Cerebellar nuclear complex (tissue), 1 donor: Measurements from ENCODE around the gene DOCK8.

Source experiments
- DNase-seq, 2 experiments: peaks; one replicate each; lab custom pipeline; 2025; lab: John Stamatoyannopoulos, UW

Gene DOCK8

GRCh38 chr9:268616-269015 lies 54.0 kb downstream of the DOCK8 start:
- no peak for DNase-seq

GRCh38 chr9:269081-269711 lies 54.5 kb downstream of the DOCK8 start:
- no peak for DNase-seq

GRCh38 chr9:270657-271237 lies 56.1 kb downstream of the DOCK8 start:
- no peak for DNase-seq

- DNase-seq = no peak
Measured at GRCh38 chr9:272251-273213, 57.9 kb downstream of the DOCK8 start.

GRCh38 chr9:274406-274805 lies 59.7 kb downstream of the DOCK8 start:
- no peak for DNase-seq

- no peak for DNase-seq
Measured at GRCh38 chr9:277601-278295, 63.1 kb downstream of the DOCK8 start.

- DNase-seq = no peak
Measured at GRCh38 chr9:278651-279050, 64.0 kb downstream of the DOCK8 start.

- no peak for DNase-seq
Measured at GRCh38 chr9:279674-280073, 65.0 kb downstream of the DOCK8 start.

GRCh38 chr9:281741-282645 lies 67.3 kb downstream of the DOCK8 start:
- DNase-seq = no peak

- DNase-seq = no peak
Measured at GRCh38 chr9:286071-286740, 71.5 kb downstream of the DOCK8 start.

GRCh38 chr9:289121-289520 lies 74.5 kb downstream of the DOCK8 start:
- DNase-seq = no peak

GRCh38 chr9:292915-293314 lies 78.2 kb downstream of the DOCK8 start:
- DNase-seq = no peak

GRCh38 chr9:295576-295975 lies 80.9 kb downstream of the DOCK8 start:
- no peak for DNase-seq

GRCh38 chr9:296411-296810 lies 81.7 kb downstream of the DOCK8 start:
- no peak for DNase-seq

GRCh38 chr9:297104-297972 lies 82.7 kb downstream of the DOCK8 start:
- no peak for DNase-seq

- DNase-seq = no peak
Measured at GRCh38 chr9:303502-303901, 88.8 kb downstream of the DOCK8 start.

GRCh38 chr9:304106-304505 lies 89.4 kb downstream of the DOCK8 start:
- DNase-seq = no peak

- DNase-seq = no peak
Measured at GRCh38 chr9:304519-305185, 90.0 kb downstream of the DOCK8 start.

GRCh38 chr9:306907-307306 lies 92.2 kb downstream of the DOCK8 start:
- no peak for DNase-seq
